ENCODE data around the gene C3orf38. TPM values are rescaled to one million over a fixed set of nuclear protein-coding genes. Genes with fewer than 3 reads are reported as not detected.

Gene C3orf38
- total RNA-seq (2022): 21.7 and 23.4 TPM in 2 replicates
- percentile 85 among the genes with signal in this experiment for Bru-seq, nascent RNA
- percentile 84 among the genes with signal in this experiment for BruChase-seq, experiment 1, labeled RNA remaining after a 6-hour chase
- percentile 96 among the genes with signal in this experiment for BruChase-seq, experiment 2, labeled RNA remaining after a 2-hour chase
- long read RNA-seq, transcript C3orf38-201 (3 exons, 2,633 nt): major isoform, 28 of 41 reads
- long read RNA-seq, partial matches to known transcripts: 1 of 41 reads
- long read RNA-seq, other reads (novel, unspliced or antisense): 12 of 41 reads

- Mint-ChIP-seq H3K27ac (ENCODE audit: low read depth, unreplicated experiment) (peak within 1 kb of the TSS; percentile 95), H3K9me3 (ENCODE audit: unreplicated experiment) (no peaks in the 10 kb centered on the region), H3K27me3 (ENCODE audit: insufficient read depth, unreplicated experiment) (no peaks in the 10 kb centered on the region), H3K4me3 (ENCODE audit: unreplicated experiment) (peak within 1 kb of the TSS; percentile 98), H3K36me3 (ENCODE audit: insufficient read depth, unreplicated experiment) (peaks cover 29% of the 10 kb centered on the region), H3K4me1 (ENCODE audit: insufficient read depth, unreplicated experiment) (peaks cover 18% of the 10 kb centered on the region)
- BruUV-seq (replicated peaks): TSS peak; percentile 42
- DNase-seq (ENCODE audit: unreplicated experiment): peak; percentile 93
- intact Hi-C loops (cut with micrococcal nuclease): loop anchor here (2.0 kb wide), 1 partner anchor 91 kb away; the partner anchor contains the start of genes CGGBP1 and ZNF654
- ChIA-PET POLR2A (interaction anchor here (0.5 to 4.8 kb wide), 19 partner anchors 8 to 1451 kb away, joined by 3 to 63 read pairs (median 4); partner anchors contain the start of genes CGGBP1, CHMP2B, VGLL3 and ZNF654), CTCF (interaction anchor here (0.6 to 1.5 kb wide), 2 partner anchors 81 to 1157 kb away, joined by 3 to 5 read pairs; no protein-coding TSS in a partner anchor)
- TF ChIP-seq, protein P1, sequence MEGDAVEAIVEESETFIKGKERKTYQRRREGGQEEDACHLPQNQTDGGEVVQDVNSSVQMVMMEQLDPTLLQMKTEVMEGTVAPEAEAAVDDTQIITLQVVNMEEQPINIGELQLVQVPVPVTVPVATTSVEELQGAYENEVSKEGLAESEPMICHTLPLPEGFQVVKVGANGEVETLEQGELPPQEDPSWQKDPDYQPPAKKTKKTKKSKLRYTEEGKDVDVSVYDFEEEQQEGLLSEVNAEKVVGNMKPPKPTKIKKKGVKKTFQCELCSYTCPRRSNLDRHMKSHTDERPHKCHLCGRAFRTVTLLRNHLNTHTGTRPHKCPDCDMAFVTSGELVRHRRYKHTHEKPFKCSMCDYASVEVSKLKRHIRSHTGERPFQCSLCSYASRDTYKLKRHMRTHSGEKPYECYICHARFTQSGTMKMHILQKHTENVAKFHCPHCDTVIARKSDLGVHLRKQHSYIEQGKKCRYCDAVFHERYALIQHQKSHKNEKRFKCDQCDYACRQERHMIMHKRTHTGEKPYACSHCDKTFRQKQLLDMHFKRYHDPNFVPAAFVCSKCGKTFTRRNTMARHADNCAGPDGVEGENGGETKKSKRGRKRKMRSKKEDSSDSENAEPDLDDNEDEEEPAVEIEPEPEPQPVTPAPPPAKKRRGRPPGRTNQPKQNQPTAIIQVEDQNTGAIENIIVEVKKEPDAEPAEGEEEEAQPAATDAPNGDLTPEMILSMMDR (IDR thresholded peaks at IDR 0.05; ENCODE audit: unreplicated experiment): no peak
Measured at GRCh38 chr3:88149509-88150362, at the start of gene C3orf38. C3orf38 (plus strand) TSS chr3:88149959; CDS start chr3:88150053, 94 bp downstream.

- intact Hi-C loops (cut with micrococcal nuclease): no loop called here
- H3K27me3 Mint-ChIP-seq (ENCODE audit: insufficient read depth, unreplicated experiment): no peaks in the 10 kb centered on the region
- POLR2A ChIA-PET: no interaction called here
- H3K4me3 Mint-ChIP-seq (ENCODE audit: unreplicated experiment): no peak overlapping the region
- H3K4me1 Mint-ChIP-seq (ENCODE audit: insufficient read depth, unreplicated experiment): peaks cover 11% of the 10 kb centered on the region
- no TSS peak for BruUV-seq (replicated peaks)
- DNase-seq (ENCODE audit: unreplicated experiment): no peak
- TF ChIP-seq, protein P1 (IDR thresholded peaks at IDR 0.05; ENCODE audit: unreplicated experiment): no peak
- no peak overlapping the region for H3K27ac Mint-ChIP-seq (ENCODE audit: low read depth, unreplicated experiment)
- peaks cover 8% of the 10 kb centered on the region for H3K36me3 Mint-ChIP-seq (ENCODE audit: insufficient read depth, unreplicated experiment)
- H3K9me3 Mint-ChIP-seq (ENCODE audit: unreplicated experiment): peaks cover 13% of the 10 kb centered on the region
- CTCF ChIA-PET: interaction anchor here (0.5 to 2.1 kb wide), 2 partner anchors 12 to 1131 kb away, joined by 4 to 9 read pairs; no protein-coding TSS in a partner anchor
Measured at GRCh38 chr3:88101142-88101541, 48.6 kb upstream of the C3orf38 start.

DNA sequence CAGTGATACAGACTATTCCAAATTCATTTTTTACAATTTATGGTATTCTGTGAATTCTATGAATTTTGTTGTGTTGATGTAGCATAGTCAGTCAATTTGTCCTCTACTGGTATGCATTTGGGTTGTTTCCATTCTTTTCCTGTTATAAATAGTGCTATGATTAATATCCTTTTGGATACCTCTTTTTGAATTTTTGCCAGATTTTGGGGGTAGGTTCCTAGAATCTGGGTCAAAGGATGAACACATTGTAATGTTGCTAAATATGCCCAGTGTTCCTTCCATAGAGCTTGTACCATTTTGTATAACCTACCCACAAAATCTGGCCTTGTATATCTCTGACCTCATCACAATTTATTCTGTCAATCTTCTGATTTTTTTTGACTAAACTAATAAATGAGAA lies 44.4 kb upstream of the C3orf38 start:
- intact Hi-C loops (cut with micrococcal nuclease): no loop called here
- DNase-seq (ENCODE audit: unreplicated experiment): peak; percentile 12
- CTCF ChIA-PET: interaction anchor here (0.6 kb wide), 1 partner anchor 207 kb away, joined by 3 read pairs; no protein-coding TSS in a partner anchor
- no peak overlapping the region for H3K4me3 Mint-ChIP-seq (ENCODE audit: unreplicated experiment)
- no peak overlapping the region for H3K27ac Mint-ChIP-seq (ENCODE audit: low read depth, unreplicated experiment)
- H3K4me1 Mint-ChIP-seq (ENCODE audit: insufficient read depth, unreplicated experiment): peaks cover 15% of the 10 kb centered on the region
- POLR2A ChIA-PET: no interaction called here
- no peaks in the 10 kb centered on the region for H3K27me3 Mint-ChIP-seq (ENCODE audit: insufficient read depth, unreplicated experiment)
- no peaks in the 10 kb centered on the region for H3K36me3 Mint-ChIP-seq (ENCODE audit: insufficient read depth, unreplicated experiment)
- no TSS peak for BruUV-seq (replicated peaks)
- TF ChIP-seq, protein P1 (IDR thresholded peaks at IDR 0.05; ENCODE audit: unreplicated experiment): no peak
- peaks cover 13% of the 10 kb centered on the region for H3K9me3 Mint-ChIP-seq (ENCODE audit: unreplicated experiment)
